ENCODE data around the gene TMX3.

TMX3 gene

DNA sequence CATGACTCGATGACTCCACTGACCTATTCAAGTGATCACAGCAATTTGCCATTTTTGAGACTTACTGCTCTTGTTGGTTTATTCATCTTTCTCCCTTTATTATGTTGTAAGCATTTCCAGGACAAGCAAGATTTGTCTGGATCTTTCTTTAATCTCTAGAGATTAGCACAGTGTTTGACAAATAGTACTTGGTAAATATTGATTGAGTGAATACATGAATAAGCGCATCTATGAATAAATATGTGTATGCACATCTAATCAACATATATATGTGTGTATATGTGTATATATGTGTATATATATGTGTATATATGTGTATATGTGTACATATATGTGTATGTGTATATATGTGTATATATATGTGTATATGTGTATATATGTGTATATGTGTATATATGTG lies 7.3 kb downstream of the TMX3 start:
- no peak for DNase-seq

DNA sequence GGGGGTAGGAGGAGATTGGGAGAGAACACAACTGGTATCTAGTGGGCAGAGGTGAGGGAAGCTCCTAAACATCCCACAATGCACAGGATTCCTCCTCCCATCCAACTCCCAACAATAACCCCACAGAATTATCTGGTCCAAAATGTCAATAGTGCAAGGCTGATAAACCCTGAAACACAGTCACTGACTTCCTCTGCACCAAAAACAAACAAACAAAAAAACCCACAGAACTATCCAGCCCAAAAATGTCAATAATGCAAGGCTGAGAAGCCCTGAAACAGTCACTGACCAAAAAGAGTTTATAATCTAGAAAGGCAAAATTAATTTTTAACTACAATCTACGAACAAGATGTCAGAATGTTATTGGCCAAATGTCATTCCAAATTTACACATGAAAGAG lies 9.8 kb downstream of the TMX3 start:
- DNase-seq, result no peak

DNA sequence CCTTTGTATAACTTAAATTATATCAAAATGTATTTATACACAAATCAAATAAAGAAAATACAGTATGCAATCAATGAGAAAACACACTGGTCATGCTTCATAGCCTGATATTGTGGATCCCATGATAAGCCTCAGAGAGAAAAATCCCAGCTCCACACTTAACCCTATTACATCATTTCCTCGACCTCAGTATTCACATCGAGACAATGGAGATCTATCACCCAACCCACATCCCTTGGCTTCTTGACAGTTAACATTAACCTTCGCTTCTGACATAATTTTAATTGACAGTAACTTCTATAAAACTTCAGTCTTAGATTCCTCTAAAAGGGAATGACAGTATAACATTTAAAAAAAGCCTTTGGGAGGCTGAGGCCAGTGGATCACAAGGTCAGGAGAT lies 11.6 kb downstream of the TMX3 start:
- DNase-seq, result no peak

DNA sequence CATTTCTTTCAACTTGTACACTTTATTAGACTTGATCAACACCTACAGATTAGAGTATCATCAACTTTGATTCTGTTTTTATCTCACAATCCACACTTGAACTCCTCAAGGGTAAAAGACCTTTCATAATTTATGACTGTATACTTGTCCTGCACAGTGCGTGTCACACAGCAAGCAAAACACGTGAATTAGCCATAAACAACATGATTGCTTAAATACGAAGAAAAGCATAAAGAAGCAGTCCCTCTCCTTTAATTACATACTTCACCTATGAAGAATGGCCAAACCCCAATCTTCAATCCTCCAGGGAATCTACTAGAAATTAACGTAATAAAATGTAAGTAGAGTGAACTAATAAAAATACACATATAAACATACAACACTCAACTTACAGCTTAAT lies 13.6 kb downstream of the TMX3 start:
- DNase-seq, result no peak

DNA sequence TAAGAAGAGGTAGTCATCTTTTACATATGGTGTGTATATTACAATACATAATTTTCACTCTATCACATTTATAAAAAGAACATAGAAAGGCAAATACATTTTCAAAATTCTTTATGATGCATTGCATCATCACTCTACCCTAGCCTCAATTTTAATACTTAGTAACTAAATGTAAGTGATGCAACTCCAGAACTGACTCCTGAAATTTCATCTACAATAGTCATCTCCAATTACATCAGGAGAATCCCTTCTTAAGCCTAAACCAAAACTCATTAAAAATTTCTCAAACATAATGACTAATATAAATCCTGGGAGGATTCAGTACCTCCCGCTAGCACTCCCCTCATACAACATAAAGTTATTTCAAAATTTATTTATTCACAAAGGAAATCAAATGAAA lies 15.9 kb downstream of the TMX3 start:
- no peak for DNase-seq

DNA sequence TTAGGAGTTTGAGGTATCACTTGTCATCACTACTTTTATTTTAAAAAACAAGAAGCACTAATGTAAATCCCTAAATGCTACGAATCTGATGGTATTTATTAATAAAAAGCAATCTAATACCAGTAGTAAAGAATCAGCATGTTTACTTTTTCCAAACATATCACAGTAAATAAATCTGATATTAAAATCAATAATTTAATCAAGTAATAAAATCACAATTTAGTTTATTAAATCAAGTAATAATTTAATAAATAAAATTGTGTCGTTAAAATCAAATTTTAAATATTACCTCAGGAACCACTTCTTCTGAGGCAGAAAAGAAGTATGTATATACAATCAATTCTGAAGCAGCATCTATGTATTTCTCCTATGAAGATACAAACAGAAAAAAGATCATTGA lies 18.0 kb downstream of the TMX3 start:
- no peak for DNase-seq

DNA sequence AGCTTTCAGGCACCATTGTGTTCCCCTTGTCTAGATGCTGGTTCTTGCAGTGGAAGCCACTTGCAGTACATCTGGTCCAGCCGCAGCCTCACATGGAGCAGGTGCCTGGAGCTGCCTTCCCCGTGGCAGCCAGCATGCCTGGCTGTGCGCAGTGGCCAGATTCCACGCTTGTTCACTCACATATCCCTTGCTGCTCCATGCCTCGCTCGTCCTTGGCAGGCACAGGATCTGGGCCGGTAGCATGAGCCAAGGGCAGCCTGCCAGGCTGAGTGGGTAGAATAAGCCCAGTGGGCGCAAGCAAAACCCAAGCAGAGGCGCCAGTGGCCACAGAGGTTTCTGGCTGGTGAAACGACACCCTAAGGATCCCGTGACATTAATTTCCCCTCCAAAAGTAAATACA lies 20.6 kb downstream of the TMX3 start:
- DNase-seq, result no peak

DNA sequence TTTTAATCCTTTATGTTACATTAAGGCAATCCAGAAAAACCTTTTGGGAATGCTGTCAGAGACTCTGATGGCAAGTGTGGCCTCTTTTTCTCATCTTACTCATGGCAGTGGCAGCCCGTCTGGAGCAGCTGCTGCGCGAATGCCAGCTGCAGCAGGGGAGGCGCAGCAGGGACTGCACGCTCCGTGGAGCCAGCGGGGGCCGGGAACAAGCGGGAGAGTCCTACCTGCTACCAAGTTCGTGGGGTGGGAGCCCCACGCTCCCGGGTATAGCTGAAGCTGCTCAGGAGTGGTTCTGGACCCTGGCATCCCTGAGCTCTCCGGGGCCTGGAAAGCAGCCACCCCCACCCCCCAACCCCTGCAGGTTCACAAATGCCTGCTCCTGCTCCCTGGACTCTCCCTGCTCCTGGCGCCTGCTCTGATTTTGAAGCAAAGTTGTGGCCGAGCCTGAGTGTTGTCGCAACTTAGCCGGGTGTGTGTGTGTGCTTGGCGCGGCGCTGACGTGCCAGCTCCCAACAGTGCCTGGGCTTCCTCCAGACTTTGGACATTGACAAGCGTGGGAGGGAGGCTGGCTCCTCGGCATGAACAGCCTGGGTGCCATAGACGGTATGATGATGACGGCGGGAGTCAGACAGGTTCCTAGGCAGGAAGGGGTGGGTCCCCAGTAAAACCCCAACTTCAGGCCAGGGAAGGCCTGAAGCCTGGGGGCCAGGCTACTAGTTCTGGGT lies 21.7 kb downstream of the TMX3 start:
- DNase-seq, result no peak

DNA sequence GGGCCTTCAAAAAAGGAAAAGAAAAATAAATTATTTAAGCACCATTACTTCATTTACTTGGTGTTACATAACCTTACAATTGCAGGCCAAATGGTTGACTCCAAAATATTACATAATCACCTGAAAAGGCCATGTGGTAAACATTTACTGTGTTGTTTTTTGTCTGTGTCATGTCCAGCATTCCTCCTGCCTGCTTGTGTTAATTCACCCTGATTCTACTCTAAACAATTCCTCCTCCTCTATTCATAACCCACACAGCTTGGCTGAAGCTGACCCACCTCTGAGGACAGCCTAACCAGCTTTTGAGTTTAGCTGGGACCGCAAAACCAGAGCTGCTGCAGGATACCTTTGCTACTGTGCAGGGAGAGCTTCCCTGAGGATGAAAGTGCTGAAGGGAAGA lies 35.4 kb downstream of the TMX3 start:
- DNase-seq, result no peak

DNA sequence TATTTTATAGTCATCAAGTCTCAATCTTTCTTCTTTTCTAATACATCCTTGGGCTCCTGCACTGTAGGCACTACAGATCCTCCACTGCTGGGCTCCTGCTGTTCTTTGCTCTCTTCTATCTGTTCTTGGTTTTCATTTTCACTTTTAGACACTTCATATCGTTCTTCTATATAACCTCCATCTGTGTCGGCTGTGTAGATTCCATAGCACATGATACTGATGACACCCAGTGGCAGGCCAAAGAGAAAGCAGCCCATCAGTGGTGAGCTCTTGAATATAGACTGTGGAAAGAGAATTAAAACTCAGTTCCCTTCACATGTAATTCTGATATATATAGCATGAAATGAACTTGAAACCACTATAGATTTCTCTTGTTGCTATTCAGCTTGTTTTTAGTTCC lies 38.0 kb downstream of the TMX3 start:
- no peak for DNase-seq

DNA sequence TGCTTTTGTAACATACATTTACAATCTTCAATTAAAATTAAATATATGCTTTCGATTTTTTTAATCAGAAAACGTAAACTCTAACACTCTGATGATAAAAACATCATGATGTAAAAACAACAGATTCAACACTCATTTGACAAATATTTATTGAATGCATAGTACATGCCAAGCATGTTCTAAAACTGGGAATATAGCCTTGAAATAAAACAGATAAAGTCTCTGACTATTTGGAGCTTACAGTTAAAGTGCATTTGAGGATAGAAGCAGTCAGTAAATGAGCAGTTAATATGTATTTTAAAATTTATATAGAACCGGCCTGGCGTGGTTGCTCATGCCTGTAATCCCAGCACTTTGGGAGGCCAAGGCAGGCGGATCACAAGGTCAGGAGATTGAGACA lies 47.8 kb downstream of the TMX3 start:
- DNase-seq, result no peak

DNA sequence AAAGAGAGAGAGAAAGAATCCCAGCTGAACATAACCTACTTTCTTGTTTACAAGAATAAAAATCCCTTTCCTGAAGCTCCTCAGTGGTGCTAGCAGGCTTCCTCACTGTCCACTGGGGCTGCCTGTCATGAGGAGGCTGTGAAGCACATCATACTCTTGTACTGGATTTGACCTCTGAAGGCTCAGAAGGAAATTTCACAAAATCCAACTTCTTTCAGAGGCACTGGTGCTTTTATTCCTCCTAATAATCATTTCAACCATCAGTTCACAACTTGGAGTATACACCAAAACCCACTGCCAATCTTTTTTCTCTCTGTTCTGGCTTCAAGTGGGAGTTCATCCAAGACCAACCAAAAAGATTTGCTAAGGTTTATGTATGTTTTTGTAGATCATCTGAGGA lies 48.5 kb downstream of the TMX3 start:
- DNase-seq, result no peak

DNA sequence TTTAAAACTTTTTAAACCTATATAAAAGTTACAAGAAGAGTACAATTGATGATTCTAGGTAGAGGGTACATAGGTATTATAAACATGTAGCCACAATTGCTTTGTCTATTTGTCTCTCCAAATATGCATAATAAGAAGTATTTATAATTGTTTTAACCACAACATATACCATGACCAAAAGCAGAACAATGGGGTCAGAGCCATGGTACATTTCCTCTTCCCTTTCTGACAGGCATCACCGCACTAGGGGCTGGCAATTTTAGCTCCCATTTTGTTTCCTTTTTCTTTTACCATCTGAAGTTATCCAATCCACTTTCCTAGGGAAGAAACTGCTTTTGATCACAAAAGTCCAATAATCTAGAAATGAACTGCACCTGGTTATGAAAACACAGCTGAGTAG lies 49.3 kb downstream of the TMX3 start:
- no peak for DNase-seq

DNA sequence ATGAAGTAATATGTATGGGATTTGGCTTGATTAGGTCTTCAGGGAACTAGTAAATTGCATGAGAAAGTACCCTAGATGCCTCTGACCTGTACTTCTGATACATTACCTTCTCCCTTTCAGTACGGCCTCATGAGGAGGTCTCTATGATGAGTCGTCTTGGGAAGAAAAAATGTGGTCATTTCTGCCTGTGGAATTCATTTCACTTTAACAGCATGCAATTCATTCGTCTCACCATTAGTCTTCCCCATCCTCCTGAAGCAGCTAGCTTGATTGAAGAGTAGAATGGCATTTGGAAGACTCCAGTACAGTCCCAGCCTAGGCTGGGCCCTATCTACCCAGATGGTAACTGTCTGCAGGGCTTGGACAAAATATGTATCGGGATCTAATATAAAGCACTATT lies 52.2 kb downstream of the TMX3 start:
- DNase-seq, result no peak

DNA sequence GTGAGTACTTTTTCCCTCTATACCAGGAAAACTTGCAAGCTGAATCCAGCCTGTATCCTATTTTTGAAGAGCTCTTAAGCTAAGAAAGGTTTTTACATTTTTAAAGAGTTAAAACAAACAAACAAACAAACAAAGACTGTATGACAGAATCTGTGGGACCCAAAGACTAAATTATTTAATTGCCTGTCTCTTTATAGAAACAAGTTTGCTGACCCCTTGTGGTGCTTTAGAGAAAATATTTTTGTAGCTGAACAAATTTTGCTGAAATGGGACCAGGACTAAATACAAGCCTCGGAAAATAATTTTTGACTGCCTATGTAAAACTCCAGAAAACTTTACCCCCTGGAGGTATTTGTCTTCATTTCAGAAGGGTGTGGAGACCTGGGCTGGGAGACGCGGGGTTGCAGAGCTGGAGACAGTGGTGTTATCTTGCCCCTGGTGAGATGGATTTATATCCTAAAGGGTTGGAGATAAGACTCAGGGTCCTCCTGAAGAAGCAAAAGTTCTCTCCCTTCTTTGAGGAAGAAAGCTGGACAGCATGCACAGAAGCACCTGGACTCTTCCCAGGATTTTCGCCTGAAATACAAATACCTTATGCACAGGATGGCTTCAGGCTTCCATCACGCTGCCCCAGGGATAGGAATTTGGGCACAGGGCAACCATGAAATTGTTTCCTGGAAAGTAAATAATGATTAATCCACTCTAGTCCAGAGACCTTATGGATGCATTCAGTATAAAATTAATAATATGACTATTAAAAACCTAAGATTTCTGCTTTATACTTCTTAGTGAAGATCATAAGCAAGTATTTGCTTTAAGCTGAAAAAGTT lies 54.3 kb downstream of the TMX3 start:
- no peak for DNase-seq

DNA sequence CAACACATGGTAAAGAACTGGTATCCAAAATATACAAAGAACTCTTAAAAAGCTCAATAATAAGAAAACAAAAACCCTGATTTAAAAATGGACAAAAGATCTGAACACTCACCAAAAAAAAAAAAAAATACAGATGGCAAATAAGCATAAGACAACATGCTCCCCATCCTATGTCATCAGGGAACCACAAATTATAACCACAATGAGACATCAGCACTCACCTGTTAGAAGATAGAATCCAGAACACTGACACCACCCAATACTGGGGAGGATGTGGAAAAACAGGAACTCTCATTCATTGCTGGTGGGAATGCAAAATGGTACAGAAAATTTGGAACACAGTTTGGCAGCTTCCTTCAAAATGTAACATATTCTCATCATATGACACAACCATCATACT lies 66.7 kb downstream of the TMX3 start:
- DNase-seq, result no peak

DNA sequence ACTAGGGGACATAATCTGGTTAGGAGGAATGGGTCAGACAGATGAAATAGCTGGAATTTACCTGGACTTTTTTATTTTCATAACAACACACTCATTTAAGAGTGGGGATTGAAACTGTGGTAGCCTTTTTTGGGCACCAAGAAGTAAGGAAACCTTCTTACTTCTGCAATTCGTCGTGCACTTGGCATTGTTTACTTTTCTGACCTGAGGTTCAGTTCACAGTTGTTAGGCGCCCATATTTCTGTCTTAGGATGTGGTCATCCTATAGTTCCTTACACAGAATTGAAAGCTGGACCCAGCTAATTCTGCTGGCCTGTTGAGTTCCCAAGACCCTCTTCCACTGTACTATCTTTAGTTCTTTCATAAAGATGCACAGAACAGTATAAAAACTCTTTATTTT lies 72.9 kb downstream of the TMX3 start:
- DNase-seq, result no peak

DNA sequence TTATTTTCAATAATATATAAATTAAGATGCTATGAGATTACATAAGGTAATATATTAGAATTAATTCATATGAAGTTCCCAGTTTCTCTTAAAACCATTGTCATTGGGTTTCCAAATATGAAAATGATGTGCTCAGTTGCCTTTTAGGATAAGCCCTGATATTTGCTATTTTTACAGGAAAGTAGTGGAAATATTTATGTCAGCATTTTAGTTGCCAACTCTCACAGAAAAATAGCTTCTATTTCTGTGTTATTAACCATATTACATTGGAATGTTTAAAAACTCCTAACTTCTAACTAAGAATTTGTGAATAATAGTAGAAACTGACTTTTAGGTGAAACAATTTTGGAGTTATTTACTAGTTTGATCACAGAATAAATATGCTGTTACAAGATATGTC lies 74.0 kb downstream of the TMX3 start:
- no peak for DNase-seq

DNA sequence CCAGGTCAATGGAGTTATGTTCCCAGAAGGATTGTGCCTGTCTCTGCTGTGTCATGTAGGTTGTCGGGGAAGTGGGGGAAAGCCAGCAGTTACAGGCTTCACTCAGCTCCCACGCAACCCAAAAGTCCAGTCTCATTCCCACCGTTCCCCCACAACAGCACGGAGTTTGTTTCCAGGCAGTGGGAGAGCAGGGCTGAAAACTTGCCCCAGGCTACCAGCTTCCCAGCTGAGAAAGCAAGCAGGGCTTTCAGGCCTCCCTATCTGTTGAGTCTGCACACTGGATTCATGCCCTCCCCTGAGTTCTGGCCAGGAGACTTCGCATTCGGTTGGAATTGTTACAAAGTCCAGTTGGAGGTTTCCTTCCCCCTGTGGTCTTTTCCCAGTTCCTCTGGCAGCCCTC lies 76.3 kb downstream of the TMX3 start:
- no peak for DNase-seq

DNA sequence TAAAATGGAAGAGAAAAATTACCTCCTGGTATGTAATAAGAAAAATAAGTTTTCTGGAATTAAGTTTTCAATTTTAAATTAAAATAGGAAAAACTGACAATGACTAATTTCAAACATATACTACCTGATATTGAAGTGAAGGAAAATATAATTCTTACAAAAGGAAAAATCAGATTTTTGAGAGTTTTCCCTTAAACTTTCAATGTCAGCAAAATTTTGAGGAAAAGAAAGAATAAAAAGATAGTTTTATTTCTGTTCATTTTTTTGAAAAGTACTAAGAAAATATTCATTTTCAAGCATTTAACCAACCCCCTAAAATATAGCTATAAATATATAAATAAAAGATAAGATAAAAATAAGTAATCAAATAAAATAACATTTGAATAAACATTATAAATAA lies 87.1 kb downstream of the TMX3 start:
- DNase-seq, result no peak
